ENCODE data around the gene MSI2. TPM values are rescaled to one million over a fixed set of nuclear protein-coding genes. Genes with fewer than 3 reads are reported as not detected.
A peak's percentile ranks its signal among the peaks of the same experiment; 100 is the strongest.

MSI2 gene
- total RNA-seq, 1 experiment from 2014 or later: 174 TPM

DNA sequence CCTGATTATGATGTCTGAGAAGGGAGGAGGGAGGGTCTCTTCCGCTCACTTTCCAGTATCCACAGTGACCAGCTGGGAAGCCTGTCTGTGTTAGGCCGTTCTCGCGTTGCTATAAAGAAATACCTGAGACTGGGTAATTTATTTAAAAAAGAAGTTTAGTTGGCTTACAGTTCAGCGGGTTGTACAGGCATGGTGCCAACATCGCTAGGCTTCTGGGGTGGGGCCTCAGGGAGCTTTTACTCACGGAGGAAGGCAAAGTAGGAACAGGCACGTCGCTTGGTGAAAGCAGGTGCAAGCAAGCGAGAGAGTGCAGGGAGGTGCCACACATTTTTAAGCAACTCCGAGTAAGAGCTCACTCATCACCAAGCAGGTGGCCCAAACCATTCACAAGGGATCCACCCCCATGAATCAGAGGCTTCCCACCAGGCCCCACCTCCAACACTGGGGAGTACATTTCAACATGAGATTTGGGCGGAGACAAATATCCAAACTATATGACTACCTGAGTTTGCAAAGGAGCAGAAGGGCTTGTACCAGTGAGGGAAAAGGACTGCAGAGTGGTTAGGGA, 351.3 kb downstream of the MSI2 start:
- Histone ChIP-seq H3K27me3 (replicated peaks; ENCODE audit: control insufficient read depth, insufficient read depth, low read length) (no peaks in the 10 kb centered on the region), H3K4me1 (peaks cover 26% of the 10 kb centered on the region), H3K4me3 (ENCODE audit: low read depth, low read length) (no peak overlapping the region), H3K9me3 (no peaks in the 10 kb centered on the region), H3K36me3 (ENCODE audit: control insufficient read depth, insufficient read depth, low read length) (no peaks in the 10 kb centered on the region)
- no peaks in the 10 kb centered on the region for H3K27me3 Mint-ChIP-seq (ENCODE audit: insufficient read depth, unreplicated experiment)
- no peak overlapping the region for H3K4me3 Mint-ChIP-seq (ENCODE audit: unreplicated experiment)
- ChIA-PET POLR2A (no interaction called here), CTCF (interaction anchor here (1.7 kb wide), 1 partner anchor 64 kb away, joined by 6 read pairs; no protein-coding TSS in a partner anchor)
- DNase-seq: no peak
- peaks cover 15% of the 10 kb centered on the region for H3K4me1 Mint-ChIP-seq (ENCODE audit: low read depth, unreplicated experiment)
- peak overlapping the region; percentile 37 for H3K27ac Mint-ChIP-seq (ENCODE audit: unreplicated experiment)
- TF ChIP-seq, protein P1, sequence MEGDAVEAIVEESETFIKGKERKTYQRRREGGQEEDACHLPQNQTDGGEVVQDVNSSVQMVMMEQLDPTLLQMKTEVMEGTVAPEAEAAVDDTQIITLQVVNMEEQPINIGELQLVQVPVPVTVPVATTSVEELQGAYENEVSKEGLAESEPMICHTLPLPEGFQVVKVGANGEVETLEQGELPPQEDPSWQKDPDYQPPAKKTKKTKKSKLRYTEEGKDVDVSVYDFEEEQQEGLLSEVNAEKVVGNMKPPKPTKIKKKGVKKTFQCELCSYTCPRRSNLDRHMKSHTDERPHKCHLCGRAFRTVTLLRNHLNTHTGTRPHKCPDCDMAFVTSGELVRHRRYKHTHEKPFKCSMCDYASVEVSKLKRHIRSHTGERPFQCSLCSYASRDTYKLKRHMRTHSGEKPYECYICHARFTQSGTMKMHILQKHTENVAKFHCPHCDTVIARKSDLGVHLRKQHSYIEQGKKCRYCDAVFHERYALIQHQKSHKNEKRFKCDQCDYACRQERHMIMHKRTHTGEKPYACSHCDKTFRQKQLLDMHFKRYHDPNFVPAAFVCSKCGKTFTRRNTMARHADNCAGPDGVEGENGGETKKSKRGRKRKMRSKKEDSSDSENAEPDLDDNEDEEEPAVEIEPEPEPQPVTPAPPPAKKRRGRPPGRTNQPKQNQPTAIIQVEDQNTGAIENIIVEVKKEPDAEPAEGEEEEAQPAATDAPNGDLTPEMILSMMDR (IDR thresholded peaks at IDR 0.05; ENCODE audit: insufficient read depth in 1 of 2, low read depth in 1 of 2, low read length in 1 of 2, severe bottlenecking in 1 of 2, unreplicated experiment in 1 of 2): no peak
- H3K9me3 Mint-ChIP-seq (ENCODE audit: unreplicated experiment): no peaks in the 10 kb centered on the region
- BruUV-seq (replicated peaks): no TSS peak
- intact Hi-C loops (cut with micrococcal nuclease; ENCODE audit: unreplicated experiment): no loop called here
- H3K36me3 Mint-ChIP-seq (ENCODE audit: insufficient read depth, unreplicated experiment): peaks cover 52% of the 10 kb centered on the region

DNA sequence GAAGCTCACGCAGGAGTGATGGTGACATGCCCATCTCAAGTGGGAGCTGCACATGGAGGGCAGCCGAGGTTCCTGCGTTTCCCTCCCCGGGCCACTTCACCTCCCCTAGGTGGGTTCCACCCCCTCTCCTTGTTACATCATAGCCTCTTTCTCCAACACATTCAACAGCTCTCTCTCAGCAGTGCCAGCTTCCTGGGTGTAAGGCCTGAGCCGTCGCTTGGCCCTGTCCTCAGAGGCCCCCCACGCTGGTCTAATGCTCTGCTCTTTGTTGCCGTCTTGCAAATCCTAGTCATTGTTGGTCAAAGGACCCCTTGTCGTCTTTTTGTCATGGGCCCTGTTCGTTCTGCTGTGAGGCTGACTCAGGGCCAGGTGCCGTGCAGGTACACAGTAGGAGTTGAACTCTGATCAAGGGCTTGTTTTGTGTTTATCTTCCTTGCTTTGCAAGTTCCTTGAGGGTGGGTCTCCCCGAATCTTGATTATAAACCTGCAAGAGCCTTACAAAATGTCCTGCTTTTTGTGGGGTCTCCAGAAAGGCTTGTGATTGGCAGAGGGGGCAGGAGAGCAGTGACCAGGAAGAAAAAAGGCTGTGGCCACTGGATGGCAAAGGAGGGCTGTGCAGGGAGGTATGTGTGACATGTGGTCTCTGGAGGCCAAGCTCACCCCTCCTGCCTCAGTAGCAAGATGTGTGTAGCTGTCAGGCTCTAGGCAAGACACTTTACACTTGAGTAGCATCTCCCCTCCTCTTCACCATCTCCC, 352.2 kb downstream of the MSI2 start:
- H3K36me3 ChIP-seq (ENCODE audit: control insufficient read depth, insufficient read depth, low read length): no peaks in the 10 kb centered on the region
- TF ChIP-seq, protein P1 (IDR thresholded peaks at IDR 0.05; ENCODE audit: insufficient read depth in 1 of 2, low read depth in 1 of 2, low read length in 1 of 2, severe bottlenecking in 1 of 2, unreplicated experiment in 1 of 2): no peak
- peak in 1 of 2 experiments; percentile 13 for DNase-seq
- CTCF ChIA-PET: interaction anchor here (0.9 to 1.7 kb wide), 2 partner anchors 63 to 139 kb away, joined by 3 to 6 read pairs; no protein-coding TSS in a partner anchor
- intact Hi-C loops (cut with micrococcal nuclease; ENCODE audit: unreplicated experiment): no loop called here
- H3K27ac Mint-ChIP-seq (ENCODE audit: unreplicated experiment): peak overlapping the region; percentile 37
- no peaks in the 10 kb centered on the region for H3K9me3 Mint-ChIP-seq (ENCODE audit: unreplicated experiment)
- H3K4me3 Mint-ChIP-seq (ENCODE audit: unreplicated experiment): no peak overlapping the region
- no peaks in the 10 kb centered on the region for H3K27me3 ChIP-seq (replicated peaks; ENCODE audit: control insufficient read depth, insufficient read depth, low read length)
- H3K36me3 Mint-ChIP-seq (ENCODE audit: insufficient read depth, unreplicated experiment): peaks cover 54% of the 10 kb centered on the region
- POLR2A ChIA-PET: no interaction called here
- BruUV-seq (replicated peaks): no TSS peak
- peaks cover 15% of the 10 kb centered on the region for H3K4me1 Mint-ChIP-seq (ENCODE audit: low read depth, unreplicated experiment)
- no peaks in the 10 kb centered on the region for H3K9me3 ChIP-seq
- H3K4me1 ChIP-seq: peaks cover 23% of the 10 kb centered on the region
- no peak overlapping the region for H3K4me3 ChIP-seq (ENCODE audit: low read depth, low read length)
- no peaks in the 10 kb centered on the region for H3K27me3 Mint-ChIP-seq (ENCODE audit: insufficient read depth, unreplicated experiment)

DNA sequence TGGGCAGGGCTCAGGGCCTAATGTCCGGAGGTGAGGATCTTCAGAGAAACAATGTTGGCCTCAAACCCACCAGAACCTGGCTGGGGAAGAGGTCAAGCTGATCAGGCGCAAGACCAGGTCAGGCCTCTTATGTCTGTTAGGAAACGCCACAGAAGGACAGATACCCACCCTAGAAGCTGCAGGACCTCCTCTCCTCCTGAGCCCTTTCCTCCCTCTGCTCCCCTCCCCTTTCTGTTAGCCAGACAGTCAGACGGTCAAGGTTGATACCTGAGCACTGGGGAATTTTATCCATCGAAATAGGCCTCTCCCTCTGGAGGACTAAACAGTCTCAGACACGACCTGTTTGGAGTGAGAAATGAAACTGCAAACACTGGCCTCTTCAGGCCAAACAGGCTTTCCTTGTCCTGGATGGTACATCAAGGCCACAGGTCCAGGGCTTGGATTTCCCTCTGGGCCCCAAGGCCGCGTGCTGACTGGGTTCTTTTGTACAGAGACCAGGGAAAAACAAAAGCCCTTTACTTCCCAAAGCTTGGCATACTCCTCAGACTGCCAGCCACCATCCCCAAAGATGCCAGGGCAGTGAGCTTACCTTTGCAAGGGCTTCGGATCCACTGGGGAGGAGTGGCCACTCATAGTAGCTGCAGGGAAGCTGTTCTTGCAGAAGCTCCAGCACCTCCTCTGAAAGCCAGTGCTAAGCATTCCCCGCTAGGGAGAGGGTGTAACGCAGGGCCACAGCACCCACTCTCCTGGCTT, 353.0 kb downstream of the MSI2 start:
- ChIA-PET POLR2A (no interaction called here), CTCF (interaction anchor here (0.9 to 1.7 kb wide), 3 partner anchors 63 to 1343 kb away, joined by 3 to 6 read pairs (median 3); no protein-coding TSS in a partner anchor)
- H3K36me3 Mint-ChIP-seq (ENCODE audit: insufficient read depth, unreplicated experiment): peaks cover 53% of the 10 kb centered on the region
- no peaks in the 10 kb centered on the region for H3K9me3 Mint-ChIP-seq (ENCODE audit: unreplicated experiment)
- no peaks in the 10 kb centered on the region for H3K27me3 Mint-ChIP-seq (ENCODE audit: insufficient read depth, unreplicated experiment)
- Histone ChIP-seq H3K27me3 (replicated peaks; ENCODE audit: control insufficient read depth, insufficient read depth, low read length) (no peaks in the 10 kb centered on the region), H3K36me3 (ENCODE audit: control insufficient read depth, insufficient read depth, low read length) (no peaks in the 10 kb centered on the region), H3K4me1 (peaks cover 18% of the 10 kb centered on the region), H3K4me3 (ENCODE audit: low read depth, low read length) (no peak overlapping the region), H3K9me3 (no peaks in the 10 kb centered on the region)
- intact Hi-C loops (cut with micrococcal nuclease; ENCODE audit: unreplicated experiment): no loop called here
- H3K27ac Mint-ChIP-seq (ENCODE audit: unreplicated experiment): peak overlapping the region; percentile 37
- no TSS peak for BruUV-seq (replicated peaks)
- peaks cover 15% of the 10 kb centered on the region for H3K4me1 Mint-ChIP-seq (ENCODE audit: low read depth, unreplicated experiment)
- peak in 1 of 2 experiments; percentile 25 for DNase-seq
- TF ChIP-seq, protein P1 (IDR thresholded peaks at IDR 0.05; ENCODE audit: insufficient read depth in 1 of 2, low read depth in 1 of 2, low read length in 1 of 2, severe bottlenecking in 1 of 2, unreplicated experiment in 1 of 2): no peak
- no peak overlapping the region for H3K4me3 Mint-ChIP-seq (ENCODE audit: unreplicated experiment)
